Ammon's horn (tissue), 1 donor: ENCODE measurements around the gene PAN3.
A peak's percentile ranks its signal among the peaks of the same experiment; 100 is the strongest.
"Not testable (repeated sequence)": the region's sequence is repeated elsewhere in the genome, so short reads cannot be mapped to it uniquely, and the experiment has no call there.

ENCODE experiments used
- DNase-seq: peaks from one replicate; pipeline ENCODE4 v3.0.0-alpha.2; 2016; ENCODE audit warnings: low spot score

The PAN3 gene

DNA sequence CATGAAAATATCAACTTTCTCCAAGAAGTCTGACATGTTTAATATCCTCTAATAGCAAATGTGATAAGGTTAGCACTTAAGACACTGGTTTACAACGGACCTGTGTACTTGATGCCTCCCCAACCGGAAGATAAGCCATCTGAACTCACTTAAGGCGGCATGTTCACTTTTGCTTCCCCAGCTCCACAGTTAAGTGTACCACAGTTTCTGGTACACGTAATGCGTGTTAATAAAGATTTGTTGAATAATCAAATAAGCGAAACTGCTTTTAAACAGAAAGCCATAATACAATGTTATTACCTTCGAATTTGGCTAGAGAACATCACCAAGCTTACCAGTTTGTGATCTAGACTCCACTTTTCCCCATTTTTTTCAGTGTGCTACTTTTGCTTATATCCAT is 1.4 kb upstream of the PAN3 start:
- no peak for DNase-seq

GRCh38 chr13:28137596-28137995 is 749 bp upstream of the PAN3 start:
- peak; percentile 32 for DNase-seq

- DNase-seq: peak; percentile 82
Observed at GRCh38 chr13:28138756-28139470, 568 bp downstream of the PAN3 start.

GRCh38 chr13:28140433-28141125 is 2.2 kb downstream of the PAN3 start:
- DNase-seq: no peak

GRCh38 chr13:28141542-28141941 is 3.2 kb downstream of the PAN3 start:
- DNase-seq: not testable (repeated sequence)

DNA sequence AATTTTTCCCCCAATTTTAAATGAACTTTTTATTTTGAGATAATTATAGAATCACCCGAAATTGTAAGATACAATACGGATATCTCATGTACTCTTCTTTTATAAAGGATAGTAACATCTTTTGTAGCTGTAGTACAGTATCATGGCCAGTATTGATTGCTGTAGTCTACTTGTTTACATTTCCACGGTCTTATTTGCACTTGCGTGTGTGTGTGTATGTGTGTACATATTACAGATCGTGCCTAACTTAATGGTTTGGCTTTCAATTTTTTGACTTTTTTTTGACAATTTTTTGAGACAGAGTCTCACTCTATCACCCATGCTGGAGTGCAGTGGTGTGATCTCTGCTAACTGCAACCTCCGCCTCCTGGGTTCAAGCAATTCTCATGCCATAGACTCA is 6.7 kb downstream of the PAN3 start:
- no peak for DNase-seq

DNA sequence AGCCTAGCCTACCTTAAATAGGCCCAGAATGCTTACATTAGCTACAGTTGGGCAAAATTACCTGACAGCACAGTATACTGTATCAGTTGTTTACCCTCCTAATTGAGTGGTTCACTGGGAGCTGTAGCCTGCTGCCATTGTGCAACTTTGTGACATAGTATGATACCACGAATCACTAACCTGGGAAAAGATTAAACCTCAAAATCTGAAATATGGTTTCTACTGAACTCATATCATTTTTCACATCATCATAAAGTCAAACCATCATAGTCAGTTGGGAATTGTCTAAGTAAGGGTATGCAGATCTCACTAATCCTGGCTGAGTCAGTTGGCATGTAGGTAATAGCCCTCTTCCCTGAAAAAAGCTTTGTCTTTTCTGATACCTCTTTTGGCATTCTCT is 9.2 kb downstream of the PAN3 start:
- DNase-seq: no peak

DNA sequence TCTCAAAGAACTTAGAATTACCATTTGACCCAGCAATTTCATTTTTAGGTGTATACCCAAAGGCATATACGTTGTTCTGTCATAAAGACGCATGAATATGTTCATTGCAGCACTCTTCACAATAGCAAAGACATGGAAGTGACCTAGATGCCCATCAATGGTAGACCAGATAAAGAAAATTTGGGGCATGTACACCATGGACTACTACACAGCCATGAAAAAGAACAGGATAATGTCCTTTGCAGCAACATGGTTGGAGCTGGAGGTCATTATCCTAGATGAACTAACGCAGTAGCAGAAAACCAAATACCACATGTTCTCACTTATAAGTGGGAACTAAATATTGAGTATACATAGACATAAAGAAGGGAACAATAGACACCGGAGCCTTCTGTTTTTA is 20.7 kb downstream of the PAN3 start:
- no peak for DNase-seq

DNA sequence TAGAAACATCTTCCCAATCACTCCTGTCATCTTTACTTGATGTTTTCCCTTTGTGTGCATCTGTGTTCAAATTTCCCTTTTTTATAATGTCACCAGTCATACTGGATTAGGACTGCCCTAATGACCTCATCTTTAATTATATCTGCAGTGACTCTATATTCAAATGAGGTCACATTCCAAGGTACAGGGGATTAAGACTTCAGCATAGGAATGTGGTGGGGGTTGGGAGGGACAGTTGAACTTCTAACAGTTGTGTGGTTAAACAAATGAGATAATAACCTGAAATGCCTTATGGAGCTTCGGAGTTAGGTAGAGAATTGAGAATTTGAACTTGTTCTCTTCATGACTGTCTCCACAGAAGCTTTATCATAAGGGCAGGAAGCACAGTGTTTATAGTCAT is 23.0 kb downstream of the PAN3 start:
- DNase-seq: no peak

DNA sequence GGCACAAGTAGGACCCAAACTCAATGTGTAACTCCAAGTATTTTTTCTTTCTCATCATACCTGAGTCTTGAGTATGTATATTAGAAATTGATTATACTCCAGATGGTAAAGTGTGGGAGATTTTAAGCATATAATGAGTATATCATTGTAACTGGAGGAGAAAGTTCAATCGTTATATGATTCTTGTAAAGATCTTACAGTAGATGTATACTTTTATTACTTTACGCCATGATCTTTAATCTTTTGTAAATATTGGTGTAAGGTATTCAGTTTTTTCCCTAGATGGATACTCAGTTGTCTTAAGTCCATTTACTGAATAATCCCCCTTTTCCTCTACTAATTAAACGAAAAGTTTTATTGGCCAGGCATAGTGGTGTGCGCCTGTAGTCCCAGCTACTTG is 25.2 kb downstream of the PAN3 start:
- DNase-seq: no peak

DNA sequence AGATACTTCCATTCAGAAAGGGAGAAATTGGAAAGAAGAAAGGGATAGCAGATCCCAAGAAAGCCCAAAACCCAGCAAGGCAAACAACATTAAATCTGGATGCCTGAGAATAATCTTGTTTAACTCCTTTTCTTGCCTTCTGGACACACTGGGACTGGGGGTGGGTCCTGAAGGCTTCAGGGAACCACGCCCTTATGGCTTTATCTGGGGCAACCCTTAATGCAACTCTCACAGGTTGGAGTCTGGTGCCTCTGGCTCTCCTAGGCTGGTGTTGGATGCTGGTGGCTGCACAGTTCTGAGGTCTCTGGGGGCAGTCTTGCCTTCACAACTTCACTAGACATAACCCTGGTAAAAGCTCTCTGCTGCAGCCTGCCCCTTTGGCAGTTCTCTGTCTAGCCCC is 27.9 kb downstream of the PAN3 start:
- DNase-seq: no peak

DNA sequence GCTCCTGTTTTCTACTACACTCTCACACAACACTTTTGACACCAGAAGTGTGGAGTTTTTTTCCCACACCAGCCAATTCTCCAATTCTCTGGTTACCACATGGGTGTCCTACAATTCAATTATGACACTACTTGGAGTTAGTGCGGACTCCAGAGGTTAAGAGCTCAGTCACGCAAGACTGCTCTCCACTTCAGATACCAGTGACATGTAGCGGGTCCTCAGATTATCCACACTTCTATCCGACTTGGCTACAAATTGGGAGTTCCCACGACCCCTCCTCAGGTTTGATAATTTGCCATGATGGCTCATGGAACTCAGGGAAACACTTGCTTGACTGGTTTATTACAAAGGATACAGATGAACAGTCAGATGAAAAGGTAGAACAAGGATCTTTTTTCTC is 32.9 kb downstream of the PAN3 start:
- DNase-seq: no peak

- no peak for DNase-seq
Observed at GRCh38 chr13:28172947-28173346, 34.6 kb downstream of the PAN3 start.

DNA sequence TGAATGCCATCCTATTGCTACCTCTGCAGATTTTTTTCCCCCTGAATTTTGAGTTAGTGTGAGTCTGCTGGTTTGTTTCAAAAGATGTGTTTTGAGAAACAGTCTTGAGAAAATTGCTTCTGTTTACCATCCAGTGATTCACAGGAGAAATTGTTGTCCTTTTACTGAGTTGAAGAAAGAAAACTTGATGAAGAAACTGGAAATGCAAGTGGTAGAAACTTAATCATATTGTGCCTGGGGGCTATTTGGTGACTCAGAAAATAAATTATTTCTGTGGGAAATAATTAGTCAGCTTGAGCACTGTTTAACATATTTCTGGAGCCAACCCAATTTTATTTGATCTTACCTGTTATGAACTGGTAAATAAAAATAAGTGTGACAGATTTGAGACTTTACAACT is 35.4 kb downstream of the PAN3 start:
- DNase-seq: no peak

GRCh38 chr13:28177327-28177726 is 39.0 kb downstream of the PAN3 start:
- no peak for DNase-seq

DNA sequence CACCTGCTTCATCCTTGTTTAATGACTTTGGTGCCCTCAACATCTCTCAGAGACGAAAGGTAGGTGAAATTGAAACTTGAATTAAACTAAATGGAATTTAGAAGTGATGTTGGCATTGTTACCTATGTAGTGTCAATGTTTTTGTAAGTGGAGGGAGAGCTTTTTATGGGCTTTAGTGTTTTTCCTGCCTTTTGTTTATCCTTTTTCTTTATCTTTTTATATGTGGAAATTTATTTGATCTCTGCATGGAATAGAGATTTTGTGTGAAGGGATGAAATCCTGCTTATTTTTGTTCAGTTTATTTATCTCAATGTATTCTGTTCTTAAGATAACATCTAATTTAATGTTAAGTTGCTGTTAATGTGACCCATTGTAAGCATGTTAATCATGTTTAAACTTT is 39.5 kb downstream of the PAN3 start:
- no peak for DNase-seq

GRCh38 chr13:28179974-28180373 is 41.6 kb downstream of the PAN3 start:
- no peak for DNase-seq

- DNase-seq: no peak
Observed at GRCh38 chr13:28181413-28181812, 43.1 kb downstream of the PAN3 start.

- no peak for DNase-seq
Observed at GRCh38 chr13:28185256-28185655, 46.9 kb downstream of the PAN3 start.

DNA sequence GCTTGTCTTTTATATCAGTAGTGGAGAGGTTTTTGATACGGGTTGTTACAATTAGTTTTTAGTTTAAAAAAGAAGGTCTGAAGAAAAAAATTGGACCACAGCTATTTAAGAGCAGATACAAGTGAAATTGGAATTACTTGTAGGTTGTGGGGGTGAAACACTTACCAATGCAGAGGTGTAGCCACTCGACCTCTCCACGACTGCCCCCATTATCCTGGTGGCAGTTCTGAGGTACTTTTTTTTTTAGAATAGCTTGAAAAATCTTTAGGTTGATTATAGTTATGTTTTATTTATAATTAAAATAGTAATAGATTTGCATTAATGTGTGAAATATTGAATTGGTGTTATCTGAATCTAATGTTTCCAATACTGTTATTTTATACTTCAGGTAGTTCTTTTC is 60.7 kb downstream of the PAN3 start:
- no peak for DNase-seq

- no peak for DNase-seq
Observed at GRCh38 chr13:28204043-28204442, 65.7 kb downstream of the PAN3 start.

DNA sequence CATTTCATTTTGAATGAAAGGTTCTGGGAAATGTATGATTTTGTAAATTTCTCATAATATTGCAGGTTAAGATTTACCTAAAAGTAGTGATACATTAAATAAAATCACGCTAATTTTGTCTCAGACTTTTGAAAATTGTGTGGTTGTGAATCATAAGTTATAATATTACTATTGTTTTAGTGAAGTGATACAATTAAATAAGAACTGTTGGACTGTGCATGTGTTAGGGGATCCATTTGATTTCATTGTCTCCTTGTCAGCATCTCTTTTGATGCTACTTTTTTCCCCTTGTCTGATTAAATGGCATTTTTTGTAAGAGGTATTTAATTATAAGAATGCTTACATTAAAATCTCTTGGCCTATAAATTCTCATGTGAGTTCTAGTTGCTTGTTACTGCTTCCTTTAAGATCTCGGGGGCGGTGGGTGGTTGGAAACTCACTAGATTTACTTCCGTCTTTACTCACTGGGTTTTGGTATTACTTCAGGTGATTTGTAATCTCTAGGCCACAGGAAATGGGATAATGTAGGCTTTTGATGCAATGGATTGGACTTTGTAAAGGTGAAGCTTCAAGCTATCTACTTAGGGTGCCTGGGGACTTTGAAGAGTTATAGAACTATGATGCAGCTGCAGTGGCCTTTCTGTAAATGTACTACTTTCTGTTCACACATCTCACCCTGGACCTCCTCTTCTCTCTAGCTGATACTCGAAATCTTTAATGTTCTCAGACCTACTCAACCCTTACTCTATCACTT is 66.5 kb downstream of the PAN3 start:
- DNase-seq: no peak

DNA sequence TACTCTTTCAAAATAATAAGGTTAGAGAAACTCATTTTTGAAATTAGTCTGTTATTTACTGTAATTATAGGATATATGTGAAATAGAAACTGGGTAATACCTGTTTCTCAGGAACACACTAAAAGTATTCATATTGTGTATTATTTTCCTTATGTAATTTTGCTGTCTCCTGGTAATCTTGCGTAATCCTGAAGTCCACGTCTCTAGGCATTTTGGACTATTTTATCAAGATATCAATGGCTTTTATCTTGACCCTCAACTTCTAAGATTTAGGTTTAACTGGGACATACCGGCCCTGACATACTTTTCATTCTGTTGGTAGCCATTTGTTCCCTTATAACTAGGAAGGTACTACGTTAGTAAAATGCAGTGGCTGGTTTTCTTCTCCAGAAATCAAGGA is 80.3 kb downstream of the PAN3 start:
- no peak for DNase-seq
